Renal cortical epithelial cell (primary cell): ENCODE data around the gene CCDC200. TPM values are rescaled to one million over a fixed set of nuclear protein-coding genes. Genes with fewer than 3 reads are reported as not detected.
"Not testable (repeated sequence)": the region's sequence is repeated elsewhere in the genome, so short reads cannot be mapped to it uniquely, and the experiment has no call there.

Experiments used
- DNase-seq: peaks from one replicate; pipeline ENCODE4 v3.0.0-alpha.2; 2011; ENCODE audit warnings: low read depth
- total RNA-seq: library from RNA; depleted of rRNA; stranded (reverse); fragments of >200 nt; gene quantifications from 2 replicates; pipeline ENCODE4 v1.2.3, GENCODE V29; 2014

The CCDC200 gene
- total RNA-seq, 1 donor from 2014 or later, result not detected

- DNase-seq, result no peak
Observed at GRCh38 chr17:43216369-43216761, 12.1 kb downstream of the CCDC200 start.

GRCh38 chr17:43215341-43215740 is 13.1 kb downstream of the CCDC200 start:
- no peak for DNase-seq

GRCh38 chr17:43213545-43213944 is 14.9 kb downstream of the CCDC200 start:
- no peak for DNase-seq

DNA sequence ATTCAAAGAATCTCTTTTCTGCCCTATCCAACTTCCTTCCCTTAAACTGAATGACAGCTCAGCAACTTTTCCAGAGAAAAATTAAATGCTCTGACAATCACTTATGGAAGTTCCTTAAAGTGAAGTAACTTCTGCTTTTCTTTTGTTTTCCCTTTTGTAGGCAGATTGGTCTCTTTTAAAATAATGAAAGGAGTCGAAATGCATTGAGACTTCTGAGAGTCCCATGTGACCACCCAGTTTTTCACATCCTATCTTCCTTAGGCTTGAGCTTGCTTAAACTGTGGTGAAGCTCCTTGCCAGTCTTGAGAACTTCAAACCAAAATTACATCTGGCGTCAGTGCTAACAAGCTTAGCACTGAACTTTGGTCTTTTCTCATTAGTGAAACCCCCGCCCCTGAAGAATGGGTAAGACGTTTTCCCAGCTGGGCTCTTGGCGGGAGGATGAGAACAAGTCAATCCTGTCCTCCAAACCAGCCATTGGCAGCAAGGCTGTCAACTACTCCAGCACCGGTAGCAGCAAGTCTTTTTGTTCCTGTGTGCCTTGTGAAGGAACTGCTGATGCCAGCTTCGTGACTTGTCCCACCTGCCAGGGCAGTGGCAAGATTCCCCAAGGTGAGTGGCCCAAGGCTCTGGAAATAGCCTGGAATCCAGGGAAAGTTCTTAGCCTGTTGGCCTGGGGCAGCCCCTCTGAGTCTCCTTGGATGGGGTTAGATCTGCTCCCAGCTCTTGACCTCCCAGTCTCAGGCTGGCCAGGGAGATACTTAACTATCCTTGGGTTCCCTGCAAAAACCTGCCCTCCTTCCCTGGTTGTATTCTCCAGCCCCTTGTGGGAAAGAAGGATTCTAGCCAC is 15.6 kb downstream of the CCDC200 start:
- DNase-seq, result no peak

GRCh38 chr17:43211480-43212402 is 16.7 kb downstream of the CCDC200 start, which contains the start of gene TMEM106A:
Gene TMEM106A, plus strand, starts transcription at chr17:43211875. Its CDS starts 1,167 bp downstream, at chr17:43213042.
- peak; percentile 73 for DNase-seq

GRCh38 chr17:43211123-43211479 is 17.3 kb downstream of the CCDC200 start:
- DNase-seq, result no peak

GRCh38 chr17:43210576-43210975 is 17.8 kb downstream of the CCDC200 start:
- DNase-seq, result no peak

DNA sequence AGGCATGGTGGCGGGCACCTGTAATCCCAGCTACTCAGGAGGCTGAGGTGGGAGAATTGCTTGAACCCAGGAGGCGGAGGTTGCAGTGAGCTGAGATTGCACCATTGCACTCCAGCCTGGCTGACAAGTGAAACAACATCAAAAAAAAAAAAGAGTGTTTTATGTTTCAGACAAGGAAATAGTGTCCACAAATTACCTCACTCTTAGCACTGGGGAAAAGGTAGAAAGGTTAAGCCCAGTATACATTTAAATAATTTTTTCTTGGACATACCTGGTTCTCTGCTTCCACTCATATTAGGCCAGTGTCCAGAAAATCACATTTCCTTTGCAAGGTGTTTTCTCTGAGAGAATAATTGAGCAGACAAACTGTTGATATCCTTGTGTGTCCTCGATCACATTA is 25.4 kb downstream of the CCDC200 start:
- DNase-seq, result not testable (repeated sequence)

- no peak for DNase-seq
Observed at GRCh38 chr17:43200127-43200526, 28.3 kb downstream of the CCDC200 start.

DNA sequence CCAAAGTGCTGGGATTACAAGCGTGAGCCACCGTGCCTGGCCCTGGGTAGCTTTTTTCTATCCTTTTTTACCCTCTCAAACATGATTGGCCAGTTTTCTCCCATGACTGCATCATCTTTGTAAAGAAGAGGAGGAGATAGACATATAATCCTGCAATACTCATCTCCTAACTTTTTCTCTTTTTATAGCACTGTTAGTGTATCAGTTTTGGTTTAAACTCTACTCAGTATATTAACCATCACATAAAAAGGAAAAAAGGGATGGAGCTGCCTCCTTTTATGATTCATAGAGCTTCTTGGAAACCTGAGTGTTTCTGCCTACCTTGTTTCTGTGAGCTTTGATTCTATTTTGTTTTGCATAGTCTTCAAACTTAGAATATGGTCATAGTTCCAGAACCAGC is 28.8 kb downstream of the CCDC200 start:
- DNase-seq, result no peak

- DNase-seq, result no peak
Observed at GRCh38 chr17:43193251-43193650, 35.2 kb downstream of the CCDC200 start.

- not testable (repeated sequence) for DNase-seq
Observed at GRCh38 chr17:43186656-43187055, 41.8 kb downstream of the CCDC200 start.

DNA sequence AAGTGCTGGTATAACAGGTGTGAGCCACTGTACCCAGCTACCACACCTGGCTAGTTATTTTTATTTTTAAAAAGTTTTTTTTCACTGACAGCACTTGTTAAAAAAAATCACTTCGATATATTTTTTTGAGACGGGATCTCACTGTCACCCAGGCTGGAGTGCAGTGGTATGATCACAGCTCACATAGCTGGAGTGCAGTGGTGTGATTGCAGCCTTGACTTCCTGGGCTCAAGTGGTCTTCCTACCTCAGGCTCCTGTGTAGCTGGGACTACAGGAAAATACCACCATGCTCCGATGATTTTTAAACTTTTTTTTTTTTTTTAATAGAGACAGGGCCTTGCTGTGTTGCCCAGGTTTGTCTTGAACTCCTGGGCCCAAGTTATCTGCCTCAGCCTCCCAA is 44.5 kb downstream of the CCDC200 start:
- DNase-seq, result no peak

- peak; percentile 22 for DNase-seq
Observed at GRCh38 chr17:43176119-43176570, 52.3 kb downstream of the CCDC200 start.

GRCh38 chr17:43175213-43176118 is 53.0 kb downstream of the CCDC200 start:
- DNase-seq, result no peak

DNA sequence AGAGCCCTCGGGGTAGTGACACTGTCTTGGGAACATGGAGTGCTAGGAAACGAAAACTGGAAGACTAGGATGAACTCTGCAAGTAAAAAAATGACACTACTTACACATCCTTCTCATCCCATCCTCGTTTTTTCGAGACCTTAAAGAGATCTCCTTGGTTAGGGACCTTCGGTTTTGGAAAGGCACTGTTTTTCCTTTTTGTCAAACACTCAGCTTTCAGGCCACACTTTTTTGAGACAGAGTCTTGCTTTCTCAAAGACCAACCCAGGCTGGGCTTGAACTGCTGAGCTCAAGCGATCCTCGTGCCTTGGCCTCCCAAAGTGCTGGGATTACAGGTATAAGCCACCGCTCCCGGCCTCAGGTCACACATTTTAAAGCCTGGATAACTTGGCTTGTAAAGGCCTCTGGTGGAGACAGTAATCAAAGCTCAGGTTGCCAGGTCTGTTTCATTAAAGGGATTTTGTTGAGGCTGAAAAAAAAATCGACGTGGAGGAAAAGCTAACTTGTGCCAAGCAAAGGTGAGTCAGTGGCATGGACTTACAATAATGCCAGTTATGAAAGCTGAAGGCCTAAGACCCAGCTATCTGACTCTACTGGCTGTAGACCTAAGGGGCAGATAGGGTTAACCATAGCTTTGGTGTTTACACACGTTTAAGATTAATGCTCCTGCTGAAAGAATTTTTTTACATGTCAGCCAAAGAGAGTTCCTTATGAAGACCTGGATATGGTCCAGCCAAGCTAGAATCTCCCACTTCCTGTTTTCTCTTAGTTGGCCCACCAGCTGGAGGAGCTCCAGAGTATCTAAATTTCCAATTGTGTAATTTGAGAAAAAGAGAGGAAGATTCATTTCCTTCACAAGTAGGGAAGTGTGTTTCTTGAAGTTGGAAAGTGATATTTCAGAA is 56.6 kb downstream of the CCDC200 start:
- DNase-seq, result peak; percentile 98
